ENCODE data around the gene HILPDA.

The HILPDA gene

GRCh38 chr7:128456255-128456725 is 612 bp downstream of the HILPDA start:
- TF ChIP-seq SIN3A (IDR thresholded peaks at IDR 0.05; ENCODE audit: borderline replicate concordance, insufficient read depth, low read length) (no peak), REST (IDR thresholded peaks at IDR 0.05; ENCODE audit: insufficient read depth in 1 of 2, low read depth in 2 of 2, low read length in 2 of 2) (no peak), TAF1 (IDR thresholded peaks at IDR 0.05; ENCODE audit: borderline replicate concordance, insufficient read depth, low read length) (no peak), POLR2AphosphoS5 (IDR thresholded peaks at IDR 0.05; ENCODE audit: low read depth, low read length) (no peak), FOXP2 (optimal IDR thresholded peaks at IDR 0.05; ENCODE audit: borderline replicate concordance, extremely low read depth, extremely low read length, insufficient read depth) (no peak)

GRCh38 chr7:128458956-128459355 is 3.3 kb downstream of the HILPDA start:
- no peak for TF ChIP-seq SIN3A (IDR thresholded peaks at IDR 0.05; ENCODE audit: borderline replicate concordance, insufficient read depth, low read length)
- no peak for TF ChIP-seq POLR2AphosphoS5 (IDR thresholded peaks at IDR 0.05; ENCODE audit: low read depth, low read length)
- TF ChIP-seq REST (IDR thresholded peaks at IDR 0.05; ENCODE audit: insufficient read depth in 1 of 2, low read depth in 2 of 2, low read length in 2 of 2), result no peak
- no peak for TF ChIP-seq TAF1 (IDR thresholded peaks at IDR 0.05; ENCODE audit: borderline replicate concordance, insufficient read depth, low read length)

GRCh38 chr7:128459394-128459878 is 3.8 kb downstream of the HILPDA start:
- no peak for TF ChIP-seq TAF1 (IDR thresholded peaks at IDR 0.05; ENCODE audit: borderline replicate concordance, insufficient read depth, low read length)
- no peak for TF ChIP-seq REST (IDR thresholded peaks at IDR 0.05; ENCODE audit: insufficient read depth in 1 of 2, low read depth in 2 of 2, low read length in 2 of 2)
- TF ChIP-seq FOXP2 (optimal IDR thresholded peaks at IDR 0.05; ENCODE audit: borderline replicate concordance, extremely low read depth, extremely low read length, insufficient read depth), result no peak
- no peak for TF ChIP-seq SIN3A (IDR thresholded peaks at IDR 0.05; ENCODE audit: borderline replicate concordance, insufficient read depth, low read length)
- no peak for TF ChIP-seq POLR2AphosphoS5 (IDR thresholded peaks at IDR 0.05; ENCODE audit: low read depth, low read length)

GRCh38 chr7:128462460-128462859 is 6.8 kb downstream of the HILPDA start:
- no peak for TF ChIP-seq SIN3A (IDR thresholded peaks at IDR 0.05; ENCODE audit: borderline replicate concordance, insufficient read depth, low read length)
- TF ChIP-seq POLR2AphosphoS5 (IDR thresholded peaks at IDR 0.05; ENCODE audit: low read depth, low read length), result no peak
- TF ChIP-seq TAF1 (IDR thresholded peaks at IDR 0.05; ENCODE audit: borderline replicate concordance, insufficient read depth, low read length), result no peak
- no peak for TF ChIP-seq REST (IDR thresholded peaks at IDR 0.05; ENCODE audit: insufficient read depth in 1 of 2, low read depth in 2 of 2, low read length in 2 of 2)
- no peak for TF ChIP-seq FOXP2 (optimal IDR thresholded peaks at IDR 0.05; ENCODE audit: borderline replicate concordance, extremely low read depth, extremely low read length, insufficient read depth)
